NT2/D1 (cell line): ENCODE results near the gene JMY.

Experiments
- DNase-seq: peaks from one replicate; pipeline ENCODE4 v3.0.0-alpha.2; 2011; ENCODE audit warnings: low read depth, low spot score
- H3K27me3 ChIP-seq: 2 replicates; pipeline ENCODE4 v1.6.0; 2011; ENCODE audit warnings: mild to moderate bottlenecking; ENCODE audit not compliant: insufficient read length, insufficient read depth
- H3K36me3 ChIP-seq: 2 replicates; pipeline ENCODE4 v1.6.1; 2011; ENCODE audit warnings: mild to moderate bottlenecking, low read length, mixed read lengths; ENCODE audit not compliant: insufficient read depth, insufficient read length
- H3K4me1 ChIP-seq: 2 replicates; pipeline ENCODE4 v1.5.1; 2011; ENCODE audit not compliant: insufficient read depth, insufficient read length
- H3K4me3 ChIP-seq: 2 replicates; pipeline ENCODE4 v1.5.1; 2011; ENCODE audit warnings: low read depth; ENCODE audit not compliant: insufficient read length
- H3K9ac ChIP-seq: 2 replicates; pipeline ENCODE4 v1.6.0; 2011; ENCODE audit warnings: low read depth; ENCODE audit not compliant: insufficient read length
- H3K9me3 ChIP-seq: 2 replicates; pipeline ENCODE4 v1.5.1; 2011; ENCODE audit warnings: mild to moderate bottlenecking, low read length; ENCODE audit not compliant: insufficient read depth
- SUZ12 ChIP-seq: IDR thresholded peaks from 2 replicates; pipeline ENCODE4 v1.6.1; 2011; ENCODE audit not compliant: insufficient read length, insufficient read depth; ENCODE audit errors: extremely low read depth
- YY1 ChIP-seq: IDR thresholded peaks from 2 replicates; pipeline ENCODE4 v1.6.1; 2011; ENCODE audit not compliant: insufficient read length, insufficient read depth
- ZNF274 ChIP-seq: IDR thresholded peaks from 2 replicates; pipeline ENCODE4 v1.6.1; 2011; ENCODE audit warnings: mild to moderate bottlenecking, low read depth, low read length

The JMY gene

DNA sequence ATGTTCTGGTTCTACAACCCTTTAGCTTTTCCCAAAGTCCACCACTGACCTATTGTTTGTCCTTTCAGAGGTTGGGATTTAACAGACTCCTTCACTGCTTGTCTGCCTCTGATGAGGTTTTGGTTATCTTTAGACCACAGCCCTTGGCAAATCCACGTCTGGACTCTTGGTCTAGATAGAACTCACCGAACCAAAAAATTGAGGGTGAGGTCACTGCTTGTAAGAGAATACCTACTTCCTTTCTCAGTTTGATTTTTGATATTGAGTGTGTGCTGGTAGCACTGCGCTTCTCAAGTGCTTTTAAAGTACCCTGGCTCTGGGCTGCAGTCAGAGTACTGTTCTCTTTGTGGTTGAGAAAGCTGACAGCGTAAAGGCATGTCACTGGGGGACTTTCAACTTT, 61.7 kb downstream of the JMY start:
- no peaks in the 10 kb centered on the region for H3K36me3 ChIP-seq
- H3K4me3 ChIP-seq, result no peak overlapping the region
- no peak overlapping the region for H3K9ac ChIP-seq
- no peaks in the 10 kb centered on the region for H3K27me3 ChIP-seq
- H3K4me1 ChIP-seq, result no peaks in the 10 kb centered on the region
- no peak for TF ChIP-seq SUZ12
- TF ChIP-seq YY1, result no peak
- TF ChIP-seq ZNF274, result no peak
- no peaks in the 10 kb centered on the region for H3K9me3 ChIP-seq
- DNase-seq, result no peak

GRCh38 chr5:79301046-79301712, 65.2 kb downstream of the JMY start:
- TF ChIP-seq SUZ12, result no peak
- no peak for TF ChIP-seq ZNF274
- no peak for TF ChIP-seq YY1
- Histone ChIP-seq H3K27me3 (no peaks in the 10 kb centered on the region), H3K9ac (no peak overlapping the region), H3K4me3 (no peak overlapping the region), H3K9me3 (no peaks in the 10 kb centered on the region), H3K4me1 (no peaks in the 10 kb centered on the region), H3K36me3 (peaks cover 3% of the 10 kb centered on the region)
- no peak for DNase-seq

DNA sequence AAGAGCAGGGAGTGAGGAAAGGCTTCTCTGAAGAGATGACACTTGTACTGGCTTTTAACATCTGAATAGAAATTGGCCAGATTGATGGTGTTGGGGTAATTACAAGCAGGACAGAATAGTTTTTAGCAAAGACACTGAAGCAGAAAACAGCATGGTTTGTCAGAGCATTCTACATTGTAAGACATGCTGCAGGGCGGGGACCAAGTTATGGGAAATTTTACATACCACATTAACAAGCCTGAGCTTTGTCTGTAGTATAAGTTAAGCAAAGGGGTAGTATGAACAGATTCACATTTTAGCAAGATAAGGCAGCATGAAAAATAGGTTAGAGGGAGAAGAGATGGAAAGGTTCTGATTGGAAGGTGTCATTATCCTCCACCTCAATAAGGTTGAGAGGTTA, 66.5 kb downstream of the JMY start:
- H3K27me3 ChIP-seq, result no peaks in the 10 kb centered on the region
- H3K4me1 ChIP-seq, result no peaks in the 10 kb centered on the region
- H3K4me3 ChIP-seq, result no peak overlapping the region
- DNase-seq, result no peak
- H3K36me3 ChIP-seq, result peaks cover 5% of the 10 kb centered on the region
- H3K9me3 ChIP-seq, result no peaks in the 10 kb centered on the region
- H3K9ac ChIP-seq, result no peak overlapping the region
- TF ChIP-seq ZNF274, result no peak
- no peak for TF ChIP-seq SUZ12
- no peak for TF ChIP-seq YY1

DNA sequence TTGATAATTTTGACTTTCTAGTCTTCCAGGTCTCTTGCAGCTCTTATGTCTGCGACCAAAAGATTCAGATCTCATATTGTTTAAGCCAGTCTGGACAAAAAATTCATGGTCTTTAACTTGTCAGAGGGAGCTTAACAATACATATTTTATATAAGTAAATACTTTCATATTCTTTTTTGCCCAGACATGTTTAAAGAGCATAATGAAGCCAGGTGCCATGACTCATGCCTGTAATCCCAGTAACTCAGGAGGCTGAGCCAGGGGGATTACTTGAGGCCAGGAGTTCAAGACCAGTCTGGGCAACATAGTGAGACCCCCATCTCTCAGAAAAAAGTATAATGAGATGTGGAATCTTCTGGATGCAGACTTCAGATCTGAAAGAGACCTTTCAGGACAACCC, 69.8 kb downstream of the JMY start:
- peaks cover 5% of the 10 kb centered on the region for H3K36me3 ChIP-seq
- TF ChIP-seq SUZ12 (no peak), ZNF274 (no peak), YY1 (no peak)
- DNase-seq, result no peak
- H3K27me3 ChIP-seq, result no peaks in the 10 kb centered on the region
- H3K4me1 ChIP-seq, result no peaks in the 10 kb centered on the region
- H3K9me3 ChIP-seq, result no peaks in the 10 kb centered on the region
- no peak overlapping the region for H3K9ac ChIP-seq
- H3K4me3 ChIP-seq, result no peak overlapping the region

- Histone ChIP-seq H3K9ac (no peak overlapping the region), H3K36me3 (peaks cover 8% of the 10 kb centered on the region), H3K4me1 (no peaks in the 10 kb centered on the region), H3K27me3 (no peaks in the 10 kb centered on the region), H3K9me3 (no peaks in the 10 kb centered on the region), H3K4me3 (no peak overlapping the region)
- DNase-seq, result no peak
- TF ChIP-seq ZNF274 (no peak), YY1 (no peak), SUZ12 (no peak)
Measured at GRCh38 chr5:79318935-79319614, 83.1 kb downstream of the JMY start.

- TF ChIP-seq SUZ12 (no peak), ZNF274 (no peak), YY1 (no peak)
- Histone ChIP-seq H3K4me3 (no peak overlapping the region), H3K27me3 (no peaks in the 10 kb centered on the region), H3K4me1 (no peaks in the 10 kb centered on the region), H3K9me3 (no peaks in the 10 kb centered on the region), H3K36me3 (no peaks in the 10 kb centered on the region), H3K9ac (no peak overlapping the region)
- DNase-seq, result no peak
Measured at GRCh38 chr5:79329453-79329852, 93.5 kb downstream of the JMY start.

GRCh38 chr5:79330071-79330470, 94.1 kb downstream of the JMY start:
- Histone ChIP-seq H3K36me3 (no peaks in the 10 kb centered on the region), H3K9ac (no peak overlapping the region), H3K9me3 (no peaks in the 10 kb centered on the region), H3K4me3 (no peak overlapping the region), H3K4me1 (no peaks in the 10 kb centered on the region), H3K27me3 (no peaks in the 10 kb centered on the region)
- no peak for TF ChIP-seq SUZ12
- no peak for TF ChIP-seq ZNF274
- TF ChIP-seq YY1, result no peak
- DNase-seq, result no peak
